HCT116 (cell line): ENCODE data around the gene ENOX1. TPM values are rescaled to one million over a fixed set of nuclear protein-coding genes. Genes with fewer than 3 reads are reported as not detected.

ENCODE experiments used
- ATAC-seq: fragments of 200-7000 bp; cut with Tn5 transposase; 2 replicates; pipeline ENCODE4 v1.9.1; 2020; ENCODE audit warnings: mild to moderate bottlenecking, moderate library complexity
- BruUV-seq: library from RNA; stranded (reverse); fragments of 400-500 nt; replicated peaks from 2 replicates; lab custom pipeline; 2021; lab: Mats Ljungman, UMichigan
- CTCF ChIA-PET: fragments of 300-600 bp; sonication (Branson Sonifier 250); formaldehyde crosslinking; loops from one replicate; lab custom pipeline; 2021; ENCODE audit warnings: antibody characterized with exemption; lab: Charles Lee
- POLR2A ChIA-PET: fragments of 300-600, 350-600 bp; sonication (Branson Sonifier 250); formaldehyde crosslinking; loops from one replicate; lab custom pipeline; 2021; ENCODE audit warnings: antibody characterized with exemption; lab: Charles Lee
- RAD21 ChIA-PET, 2 experiments: fragments of 300-600 bp; sonication (Branson Sonifier 250); formaldehyde crosslinking; loops; one replicate each; lab custom pipeline; 2023; ENCODE audit warnings: low total read pairs in 2 of 2; ENCODE audit not compliant: uncharacterized antibody in 2 of 2, unreplicated experiment in 2 of 2, low non-redundant PET in 1 of 2; lab: Charles Lee
- DNase-seq: peaks from one replicate; pipeline ENCODE4 v3.0.0-alpha.2; 2010; ENCODE audit warnings: low read depth, low spot score
- H2AFZ ChIP-seq: fragments of 200-600 bp; shearing (Covaris generic), sonication (generic); 2 replicates; pipeline ENCODE4 v1.6.1; 2017; ENCODE audit warnings: low read depth, mixed run types, mixed read lengths, antibody characterized with exemption, low read length; ENCODE audit not compliant: poor library complexity, severe bottlenecking
- H3K27ac ChIP-seq: 2 replicates; pipeline ENCODE4 v1.5.1; 2012; ENCODE audit warnings: low read depth, low read length
- H3K27me3 ChIP-seq: fragments of 200-600 bp; sonication (generic); 2 replicates; pipeline ENCODE4 v1.6.1; 2016; ENCODE audit warnings: mixed run types, low read length, mixed read lengths; ENCODE audit not compliant: insufficient read depth
- H3K36me3 ChIP-seq, 2 experiments: fragments of 200-500 bp in 1 of 2; fragments of 200-600 bp in 1 of 2; sonication (Bioruptor generic) in 1 of 2; sonication (generic) in 1 of 2; 2 replicates each; pipeline versions ENCODE4 v1.5.1 to v1.6.1; 2014 to 2016; ENCODE audit warnings: low read length in 2 of 2, inconsistent platforms in 1 of 2, mixed read lengths in 1 of 2, mixed run types in 1 of 2; ENCODE audit not compliant: insufficient read depth in 2 of 2, control insufficient read depth in 1 of 2
- H3K4me1 ChIP-seq, 2 experiments: fragments of 200-600 bp in 1 of 2; sonication (generic) in 1 of 2; 2 replicates each; pipeline versions ENCODE4 v1.5.1 to v1.6.1; 2012 to 2017; ENCODE audit warnings: low read length in 2 of 2, inconsistent platforms in 1 of 2, mild to moderate bottlenecking in 1 of 2, mixed read lengths in 1 of 2, mixed run types in 1 of 2, moderate library complexity in 1 of 2; ENCODE audit not compliant: insufficient read depth in 2 of 2, control insufficient read depth in 1 of 2
- H3K4me2 ChIP-seq: fragments of 200-600 bp; sonication (generic); 2 replicates; pipeline ENCODE4 v1.6.1; 2017; ENCODE audit warnings: mixed run types, low read length, mixed read lengths
- H3K4me3 ChIP-seq, 2 experiments: fragments of 200-600 bp in 1 of 2; sonication (generic) in 1 of 2; replicated peaks in 1 of 2; 2 replicates each; pipeline ENCODE4 v1.5.1; 2011 to 2016; ENCODE audit warnings: low read length in 2 of 2, control low read depth in 1 of 2, low read depth in 1 of 2, mild to moderate bottlenecking in 1 of 2, mixed read lengths in 1 of 2, mixed run types in 1 of 2
- H3K79me2 ChIP-seq: fragments of 200-600 bp; sonication (generic); 2 replicates; pipeline ENCODE4 v1.6.1; 2017; ENCODE audit warnings: mild to moderate bottlenecking, mixed run types, low read length, moderate library complexity, mixed read lengths; ENCODE audit not compliant: insufficient read depth
- H3K9ac ChIP-seq: fragments of 200-600 bp; sonication (generic); 2 replicates; pipeline ENCODE4 v1.6.1; 2016; ENCODE audit warnings: low read length, mixed read lengths
- H3K9me2 ChIP-seq: fragments of 200-600 bp; sonication (generic), shearing (Covaris generic); 2 replicates; pipeline ENCODE4 v1.6.1; 2017; ENCODE audit warnings: mixed run types, mild to moderate bottlenecking, moderate library complexity; ENCODE audit not compliant: insufficient read depth
- H3K9me3 ChIP-seq, 2 experiments: fragments of 200-500 bp in 1 of 2; fragments of 200-600 bp in 1 of 2; sonication (Bioruptor generic) in 1 of 2; sonication (generic) in 1 of 2; 2 replicates each; pipeline ENCODE4 v1.6.1; 2014 to 2017; ENCODE audit warnings: low read length in 2 of 2, mixed read lengths in 2 of 2, inconsistent platforms in 1 of 2, low read depth in 1 of 2, mild to moderate bottlenecking in 1 of 2, mixed run types in 1 of 2, moderate library complexity in 1 of 2; ENCODE audit not compliant: control insufficient read depth in 1 of 2, insufficient read depth in 1 of 2
- H4K20me1 ChIP-seq: fragments of 200-600 bp; sonication (generic), shearing (Covaris generic); 2 replicates; pipeline ENCODE4 v1.6.1; 2017; ENCODE audit warnings: mixed run types, mild to moderate bottlenecking, moderate library complexity; ENCODE audit not compliant: insufficient read depth
- ATF3 ChIP-seq: IDR thresholded peaks from 2 replicates; pipeline ENCODE4 v1.6.1; 2012
- CBX3 ChIP-seq: IDR thresholded peaks from 2 replicates; pipeline ENCODE4 v1.6.1; 2012; ENCODE audit warnings: low read depth
- CTCF ChIP-seq, 3 experiments: fragments of 200-600 bp in 1 of 3; sonication (generic) in 1 of 3; IDR thresholded peaks in 2 of 3; conservative IDR thresholded peaks in 1 of 3; 2 replicates each; pipeline ENCODE4 v1.5.1; 2012 to 2017; ENCODE audit warnings: low read depth in 2 of 3, low read length in 2 of 3, antibody characterized with exemption in 1 of 3, borderline replicate concordance in 1 of 3, control low read depth in 1 of 3, mild to moderate bottlenecking in 1 of 3, mixed read lengths in 1 of 3, mixed run types in 1 of 3, moderate library complexity in 1 of 3; ENCODE audit not compliant: insufficient read depth in 1 of 3
- EGR1 ChIP-seq: IDR thresholded peaks from 2 replicates; pipeline ENCODE4 v1.6.1; 2012; ENCODE audit warnings: low read depth
- ELF1 ChIP-seq: IDR thresholded peaks from 2 replicates; pipeline ENCODE4 v1.6.1; 2012; ENCODE audit warnings: low read depth, borderline replicate concordance
- EZH2 ChIP-seq: fragments of 200-600 bp; sonication (generic); IDR thresholded peaks from 2 replicates; pipeline ENCODE4 v1.6.1; 2017; ENCODE audit warnings: antibody characterized with exemption, mixed run types
- FOSL1 ChIP-seq: IDR thresholded peaks from 2 replicates; pipeline ENCODE4 v1.6.1; 2012; ENCODE audit warnings: low read depth
- JUND ChIP-seq: IDR thresholded peaks from 2 replicates; pipeline ENCODE4 v1.6.1; 2012
- MAX ChIP-seq: IDR thresholded peaks from 2 replicates; pipeline ENCODE4 v1.6.1; 2012
- POLR2A ChIP-seq: IDR thresholded peaks from 2 replicates; pipeline ENCODE4 v1.7.0; 2011; ENCODE audit warnings: borderline replicate concordance; ENCODE audit not compliant: insufficient read depth, insufficient read length; ENCODE audit errors: extremely low read depth
- POLR2AphosphoS5 ChIP-seq: IDR thresholded peaks from 2 replicates; pipeline ENCODE4 v1.6.1; 2011; ENCODE audit warnings: mild to moderate bottlenecking, low read depth, low read length, moderate library complexity
- REST ChIP-seq: IDR thresholded peaks from 2 replicates; pipeline ENCODE4 v1.6.1; 2012; ENCODE audit warnings: low read depth
- SIN3A ChIP-seq: IDR thresholded peaks from 2 replicates; pipeline ENCODE4 v1.6.1; 2012; ENCODE audit warnings: low read depth
- SRF ChIP-seq: IDR thresholded peaks from 2 replicates; pipeline ENCODE4 v1.6.1; 2012; ENCODE audit warnings: low read depth
- TCF7L2 ChIP-seq: IDR thresholded peaks from 2 replicates; pipeline ENCODE4 v1.7.0; 2011; ENCODE audit warnings: borderline replicate concordance, inconsistent platforms; ENCODE audit not compliant: insufficient read depth, insufficient read length; ENCODE audit errors: extremely low read depth
- YY1 ChIP-seq: IDR thresholded peaks from 2 replicates; pipeline ENCODE4 v1.6.1; 2011; ENCODE audit warnings: low read length, low read depth, moderate library complexity, mild to moderate bottlenecking; ENCODE audit not compliant: insufficient replicate concordance; ENCODE audit errors: extremely low read depth
- ZBTB33 ChIP-seq: IDR thresholded peaks from 2 replicates; pipeline ENCODE4 v1.6.1; 2011; ENCODE audit warnings: mild to moderate bottlenecking, low read length, moderate library complexity; ENCODE audit not compliant: insufficient replicate concordance; ENCODE audit errors: extremely low read depth
- ZNF274 ChIP-seq: fragments of 200-500 bp; sonication (Bioruptor generic); IDR thresholded peaks from 2 replicates; pipeline ENCODE4 v1.6.1; 2014; ENCODE audit warnings: mild to moderate bottlenecking, low read depth, low read length, inconsistent platforms
- intact Hi-C: fragments of 100-400 bp; cut with micrococcal nuclease; formaldehyde crosslinking; loops from 2 replicates; pipeline ENCODE4 v1.10.0; 2022
- total RNA-seq: library from RNA; stranded (reverse); gene quantifications from one replicate; pipeline ENCODE4 v1.2.1, GENCODE V29; 2021; ENCODE audit not compliant: unreplicated experiment

Gene ENOX1
- total RNA-seq, 1 experiment from 2014 or later = 4.5 TPM

GRCh38 chr13:43289470-43290255 lies 497.1 kb downstream of the ENOX1 start:
- CTCF ChIA-PET = no interaction called here
- no peak overlapping the region for H3K4me2 ChIP-seq

More at GRCh38 chr13:43289470-43290255, 497.1 kb downstream of the ENOX1 start:
- Histone ChIP-seq H3K4me3 (no peak overlapping the region), H3K27me3 (no peaks in the 10 kb centered on the region), H3K9me2 (no peaks in the 10 kb centered on the region), H3K4me1 (no peaks in the 10 kb centered on the region), H3K27ac (no peak overlapping the region), H3K9ac (no peak overlapping the region), H3K9me3 (no peaks in the 10 kb centered on the region), H3K79me2 (no peaks in the 10 kb centered on the region), H2AFZ (no peak overlapping the region), H4K20me1 (no peaks in the 10 kb centered on the region), H3K36me3 (no peaks in the 10 kb centered on the region)
- no peak for TF ChIP-seq FOSL1
- TF ChIP-seq SRF = no peak
- no peak for TF ChIP-seq JUND
- TF ChIP-seq EGR1 = no peak
- TF ChIP-seq POLR2A = no peak
- TF ChIP-seq CTCF (IDR thresholded peaks at IDR 0.05 in 2 of 3, conservative IDR thresholded peaks at IDR 0.05 in 1 of 3; ENCODE audit: borderline replicate concordance in 1 of 3, insufficient read depth in 1 of 3, low read depth in 2 of 3, low read length in 2 of 3) = no peak
- TF ChIP-seq MAX = no peak
- TF ChIP-seq YY1 = no peak
- no peak for TF ChIP-seq REST
- no peak for TF ChIP-seq POLR2AphosphoS5
- TF ChIP-seq ELF1 = no peak
- TF ChIP-seq ZBTB33 = no peak
- no peak for TF ChIP-seq ZNF274
- no peak for TF ChIP-seq CBX3
- TF ChIP-seq EZH2 = no peak
- no peak for TF ChIP-seq TCF7L2
- TF ChIP-seq SIN3A = no peak
- TF ChIP-seq ATF3 = no peak
- POLR2A ChIA-PET = no interaction called here
- RAD21 ChIA-PET = no interaction called here
- BruUV-seq = no TSS peak
- DNase-seq = no peak
- no peak for ATAC-seq
- intact Hi-C loops = no loop called here
